H1 (cell line): ENCODE results near the gene P3H1. TPM values are rescaled to one million over a fixed set of nuclear protein-coding genes. Genes with fewer than 3 reads are reported as not detected.

Source experiments
- CTCF ChIP-seq, 3 experiments: IDR thresholded peaks; 1 replicate in 2 of 3; 2 replicates in 1 of 3; pipeline versions ENCODE4 v1.5.1 to v1.6.1; 2011; ENCODE audit warnings: low read length in 3 of 3, mild to moderate bottlenecking in 3 of 3, inconsistent platforms in 2 of 3, low read depth in 1 of 3, moderate library complexity in 1 of 3; ENCODE audit not compliant: insufficient read depth in 1 of 3; ENCODE audit errors: control extremely low read depth in 1 of 3
- RNF2 ChIP-seq: fragments of 200-900, 300-1000 bp; sonication (generic); IDR thresholded peaks from 2 replicates; pipeline ENCODE4 v1.7.1; 2016; ENCODE audit warnings: borderline replicate concordance, low read depth, mild to moderate bottlenecking, antibody characterized with exemption, low read length; ENCODE audit not compliant: poor library complexity, severe bottlenecking; ENCODE audit errors: missing control alignments
- SRF ChIP-seq: IDR thresholded peaks from 2 replicates; pipeline ENCODE4 v1.6.1; 2011; ENCODE audit warnings: mild to moderate bottlenecking, low read depth, low read length, moderate library complexity
- polyA plus RNA-seq, 7 experiments: library from polyadenylated mRNA; depleted of rRNA in 3 of 7; stranded (reverse) in 5 of 7; unstranded in 2 of 7; fragments of >200 nt in 5 of 7; fragments of 200-250 nt in 2 of 7; gene quantifications; 1 replicate in 5 of 7; 2 replicates in 1 of 7; 4 replicates in 1 of 7; pipeline versions ENCODE4 v1.2.1 to v1.2.3, GENCODE V29; 2011 to 2013; ENCODE audit warnings: missing spikeins in 2 of 7, mixed read lengths in 2 of 7
- total RNA-seq: library from RNA; stranded (reverse); fragmentation: NEBNext Ultra II Directional; extraction: Animal tissue kit (Norgen Biotek cat#: 25700); gene quantifications from 2 replicates; pipeline ENCODE4 v1.2.1, GENCODE V29; 2021

Gene P3H1
- total and polyA plus RNA-seq, 2 of the 8 experiments (the other 6 are each of a cell fraction or from before 2014, with no cell fraction given): 58.4 to 87.5 TPM

DNA sequence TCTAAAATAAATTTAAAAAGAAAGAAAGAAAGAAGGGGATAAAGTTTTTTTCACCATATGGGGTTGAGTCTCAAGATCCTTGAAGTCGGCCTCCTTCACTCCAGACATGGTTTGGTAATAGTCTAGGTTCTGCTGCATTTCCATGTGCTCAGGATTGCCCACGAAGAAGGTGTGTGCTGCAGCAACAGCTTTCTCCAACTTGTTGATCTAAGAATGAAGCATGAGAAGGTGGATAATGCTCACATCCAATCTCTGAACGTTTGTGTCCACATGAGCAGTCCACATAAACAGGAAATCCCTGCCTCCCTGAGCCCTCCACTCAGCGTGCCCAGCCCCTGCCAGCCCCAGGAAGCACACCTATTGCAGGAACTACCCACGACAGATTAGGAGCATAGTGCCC, 4.6 kb downstream of the P3H1 start (continued):
- no peak for TF ChIP-seq CTCF (IDR thresholded peaks at IDR 0.05; ENCODE audit: control extremely low read depth in 1 of 3, insufficient read depth in 1 of 3, low read depth in 1 of 3, low read length in 3 of 3)
- TF ChIP-seq RNF2: no peak
- TF ChIP-seq SRF: no peak
- TF ChIP-seq, all 59 proteins: peak for 0
